Suprapubic skin (tissue), 4 donors: ENCODE measurements around the gene GSG1. TPM values are rescaled to one million over a fixed set of nuclear protein-coding genes. Genes with fewer than 3 reads are reported as not detected.
A peak's percentile ranks its signal among the peaks of the same experiment; 100 is the strongest.

Source experiments
- DNase-seq, 2 donors: peaks; one replicate each; pipeline ENCODE4 v3.0.0-alpha.2; 2019; ENCODE audit warnings: low spot score in 2 of 2
- H3K27ac ChIP-seq: fragments of 200-600 bp; sonication (generic); one replicate; pipeline ENCODE4 v1.5.1; 2019
- H3K27me3 ChIP-seq: fragments of 200-600 bp; sonication (generic); one replicate; pipeline ENCODE4 v1.5.1; 2019
- H3K36me3 ChIP-seq: fragments of 200-600 bp; sonication (generic); one replicate; pipeline ENCODE4 v1.5.1; 2019
- H3K4me1 ChIP-seq: fragments of 200-600 bp; sonication (generic); one replicate; pipeline ENCODE4 v1.5.1; 2019
- H3K4me3 ChIP-seq: fragments of 200-600 bp; sonication (generic); one replicate; pipeline ENCODE4 v1.5.1; 2019; ENCODE audit warnings: mild to moderate bottlenecking
- H3K9me3 ChIP-seq: fragments of 200-600 bp; sonication (generic); one replicate; pipeline ENCODE4 v1.5.1; 2019
- CTCF ChIP-seq, 2 donors: fragments of 200-600 bp in 1 of 2; fragments of 450-650 bp in 1 of 2; sonication (generic) in 1 of 2; IDR thresholded peaks; one replicate each; pipeline ENCODE4 v1.5.1; 2016 to 2019; ENCODE audit warnings: antibody characterized with exemption in 2 of 2, mild to moderate bottlenecking in 1 of 2, moderate library complexity in 1 of 2
- EP300 ChIP-seq: sonication (generic); formaldehyde crosslinking; IDR thresholded peaks from one replicate; pipeline ENCODE4 v1.6.1; 2017; ENCODE audit warnings: antibody characterized with exemption
- POLR2A ChIP-seq, 2 donors: fragments of 450-650 bp; IDR thresholded peaks; one replicate each; pipeline ENCODE4 v1.6.1; 2017; ENCODE audit warnings: antibody characterized with exemption in 2 of 2, mild to moderate bottlenecking in 2 of 2, moderate library complexity in 2 of 2
- POLR2AphosphoS5 ChIP-seq, 3 donors: sonication (generic); formaldehyde crosslinking; IDR thresholded peaks; one replicate each; pipeline ENCODE4 v1.6.1; 2017; ENCODE audit warnings: antibody characterized with exemption in 3 of 3
- WGBS: methylation state at CpG from one replicate; pipeline ENCODE4 v1.1.5; 2018; 5-methylcytosine and 5-hydroxymethylcytosine counted together
- total RNA-seq, 4 donors: library from RNA; depleted of rRNA; stranded (reverse); fragments of >200 nt; gene quantifications; one replicate each; pipeline ENCODE4 v1.1.0, GENCODE V29; 2016

GSG1 gene
- total RNA-seq: not detected

- H3K4me1 ChIP-seq: peaks cover 47% of the 10 kb centered on the region
- no peaks in the 10 kb centered on the region for H3K36me3 ChIP-seq
- H3K27ac ChIP-seq: peak within 1 kb of the TSS; percentile 95
- H3K27me3 ChIP-seq: no peaks in the 10 kb centered on the region
- 90% methylated on average over 8 of the region's 8 CpGs for WGBS
- no peak within 1 kb of the TSS for H3K4me3 ChIP-seq
- no peak for TF ChIP-seq CTCF (IDR thresholded peaks at IDR 0.05)
- no peak for TF ChIP-seq POLR2AphosphoS5 (IDR thresholded peaks at IDR 0.05)
- TF ChIP-seq POLR2A (IDR thresholded peaks at IDR 0.05): no peak
- no peak for TF ChIP-seq EP300
- DNase-seq: no peak
- H3K9me3 ChIP-seq: no peaks in the 10 kb centered on the region
Measured at GRCh38 chr12:13103391-13104033, at the start of gene GSG1. Gene GSG1, minus strand, starts transcription at chr12:13103667. Its CDS starts 155 bp downstream, at chr12:13103512.

- 79% methylated on average over 7 of the region's 7 CpGs for WGBS
- TF ChIP-seq CTCF (IDR thresholded peaks at IDR 0.05) (no peak), POLR2A (IDR thresholded peaks at IDR 0.05) (no peak), POLR2AphosphoS5 (IDR thresholded peaks at IDR 0.05) (no peak)
Measured at GRCh38 chr12:13153180-13153579, 49.7 kb upstream of the GSG1 start.

GRCh38 chr12:13152756-13153155, 49.3 kb upstream of the GSG1 start:
- WGBS: 92% methylated on average over 6 of the region's 6 CpGs
- TF ChIP-seq POLR2AphosphoS5 (IDR thresholded peaks at IDR 0.05) (no peak), POLR2A (IDR thresholded peaks at IDR 0.05) (no peak)
- Histone ChIP-seq H3K27ac (no peak overlapping the region), H3K36me3 (no peaks in the 10 kb centered on the region), H3K9me3 (no peaks in the 10 kb centered on the region), H3K4me3 (no peak overlapping the region), H3K4me1 (peaks cover 48% of the 10 kb centered on the region), H3K27me3 (no peaks in the 10 kb centered on the region)
- no peak for DNase-seq

More at GRCh38 chr12:13153180-13153579, 49.7 kb upstream of the GSG1 start:
- Histone ChIP-seq H3K4me3 (no peak overlapping the region), H3K36me3 (no peaks in the 10 kb centered on the region), H3K27me3 (no peaks in the 10 kb centered on the region), H3K9me3 (no peaks in the 10 kb centered on the region), H3K27ac (no peak overlapping the region), H3K4me1 (peaks cover 43% of the 10 kb centered on the region)
- no peak for DNase-seq

GRCh38 chr12:13152281-13152680, 48.8 kb upstream of the GSG1 start:
- Histone ChIP-seq H3K4me3 (no peak overlapping the region), H3K4me1 (peaks cover 52% of the 10 kb centered on the region), H3K27ac (no peak overlapping the region), H3K27me3 (no peaks in the 10 kb centered on the region), H3K9me3 (no peaks in the 10 kb centered on the region), H3K36me3 (no peaks in the 10 kb centered on the region)
- DNase-seq: no peak
- 40% methylated on average over 1 of the region's 1 CpG for WGBS
- no peak for TF ChIP-seq CTCF (IDR thresholded peaks at IDR 0.05)
- TF ChIP-seq EP300: no peak
- no peak for TF ChIP-seq POLR2AphosphoS5 (IDR thresholded peaks at IDR 0.05)
- no peak for TF ChIP-seq POLR2A (IDR thresholded peaks at IDR 0.05)

DNA sequence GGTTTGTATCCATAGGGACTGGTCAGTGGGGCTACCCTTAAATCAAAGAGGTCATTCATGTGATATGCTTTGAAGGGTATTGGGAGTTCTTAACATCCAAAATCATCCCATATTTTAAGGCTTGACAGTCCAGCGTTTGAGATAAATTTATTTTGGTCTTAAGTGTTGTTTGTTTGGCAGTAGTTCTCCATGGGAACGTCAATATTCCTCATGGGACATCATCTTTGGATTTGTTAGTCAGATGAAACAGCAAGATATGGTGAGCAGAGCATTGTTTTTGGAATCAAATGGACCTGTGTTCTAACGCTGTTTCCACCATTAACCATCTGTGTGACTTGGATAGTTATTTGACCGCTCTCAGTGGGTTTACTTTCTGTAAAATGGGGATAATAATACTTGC, 45.9 kb upstream of the GSG1 start:
- Histone ChIP-seq H3K36me3 (no peaks in the 10 kb centered on the region), H3K4me1 (peaks cover 59% of the 10 kb centered on the region), H3K27me3 (no peaks in the 10 kb centered on the region), H3K9me3 (no peaks in the 10 kb centered on the region), H3K27ac (peak overlapping the region; percentile 67), H3K4me3 (no peak overlapping the region)
- TF ChIP-seq CTCF (IDR thresholded peaks at IDR 0.05): no peak
- TF ChIP-seq POLR2A (IDR thresholded peaks at IDR 0.05): no peak
- TF ChIP-seq EP300: no peak
- TF ChIP-seq POLR2AphosphoS5 (IDR thresholded peaks at IDR 0.05): no peak
- WGBS: 56% methylated on average over 4 of the region's 4 CpGs
- no peak for DNase-seq

GRCh38 chr12:13148485-13148847, 45.0 kb upstream of the GSG1 start:
- no peak for DNase-seq
- peak overlapping the region; percentile 67 for H3K27ac ChIP-seq
- WGBS: 72% methylated on average over 3 of the region's 3 CpGs
- peaks cover 50% of the 10 kb centered on the region for H3K4me1 ChIP-seq
- TF ChIP-seq POLR2A (IDR thresholded peaks at IDR 0.05) (no peak), POLR2AphosphoS5 (IDR thresholded peaks at IDR 0.05) (no peak), EP300 (no peak), CTCF (IDR thresholded peaks at IDR 0.05) (no peak)
- no peak overlapping the region for H3K4me3 ChIP-seq
- no peaks in the 10 kb centered on the region for H3K36me3 ChIP-seq
- H3K27me3 ChIP-seq: no peaks in the 10 kb centered on the region
- no peaks in the 10 kb centered on the region for H3K9me3 ChIP-seq
